ENCODE data around the gene CD58.
"Not testable (repeated sequence)": the region's sequence is repeated elsewhere in the genome, so short reads cannot be mapped to it uniquely, and the experiment has no call there.

Gene CD58, protein sequence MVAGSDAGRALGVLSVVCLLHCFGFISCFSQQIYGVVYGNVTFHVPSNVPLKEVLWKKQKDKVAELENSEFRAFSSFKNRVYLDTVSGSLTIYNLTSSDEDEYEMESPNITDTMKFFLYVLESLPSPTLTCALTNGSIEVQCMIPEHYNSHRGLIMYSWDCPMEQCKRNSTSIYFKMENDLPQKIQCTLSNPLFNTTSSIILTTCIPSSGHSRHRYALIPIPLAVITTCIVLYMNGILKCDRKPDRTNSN

DNA sequence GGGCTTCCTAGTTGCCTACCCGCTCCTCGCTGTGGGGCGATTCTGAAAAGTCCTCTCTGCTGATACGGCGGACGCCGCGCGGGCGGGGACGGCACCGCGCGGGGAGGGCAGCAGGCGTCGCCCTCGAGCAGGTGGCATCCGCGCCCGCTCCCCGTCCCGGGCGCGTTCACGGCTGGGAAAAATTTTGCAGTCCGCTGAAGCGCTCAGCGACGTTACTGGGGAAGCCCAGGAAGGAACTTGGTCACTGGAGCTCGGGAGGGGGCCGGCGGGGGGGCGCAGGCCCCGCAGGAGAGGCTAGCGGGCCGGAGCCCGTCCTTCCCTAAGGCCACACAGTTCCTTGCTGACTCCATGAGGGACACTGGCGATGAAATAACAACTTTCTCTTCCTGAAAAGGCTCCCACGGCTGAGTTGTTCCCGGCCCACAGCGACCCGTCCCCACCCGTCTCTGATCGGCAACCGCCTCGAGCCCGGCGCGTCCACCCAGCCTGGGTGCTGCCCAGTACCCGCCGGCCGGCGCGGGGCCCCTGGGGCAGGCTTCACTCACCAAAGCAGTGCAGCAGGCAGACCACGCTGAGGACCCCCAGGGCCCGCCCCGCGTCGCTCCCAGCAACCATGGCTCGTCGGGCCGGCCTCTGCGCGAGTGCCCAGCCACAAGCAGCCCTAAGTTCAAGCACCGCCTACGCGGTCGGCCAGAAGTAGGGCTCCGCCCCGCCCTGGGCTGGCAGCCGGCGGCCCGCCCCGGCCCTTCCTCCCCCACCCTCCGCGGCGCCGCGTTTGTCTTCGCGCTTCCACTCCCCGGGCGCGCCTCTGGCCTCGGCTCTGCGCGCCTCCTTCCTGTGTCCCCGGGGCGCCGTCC is at the start of gene CD58:
Gene CD58, minus strand, starts transcription at position 669 of the 857 bp plus-strand sequence. Its CDS starts 54 bp downstream, at position 615.
- peak within 1 kb of the TSS; percentile 68 for H3K4me3 ChIP-seq (ENCODE audit: low read depth, low read length)
- TF ChIP-seq, protein P1, sequence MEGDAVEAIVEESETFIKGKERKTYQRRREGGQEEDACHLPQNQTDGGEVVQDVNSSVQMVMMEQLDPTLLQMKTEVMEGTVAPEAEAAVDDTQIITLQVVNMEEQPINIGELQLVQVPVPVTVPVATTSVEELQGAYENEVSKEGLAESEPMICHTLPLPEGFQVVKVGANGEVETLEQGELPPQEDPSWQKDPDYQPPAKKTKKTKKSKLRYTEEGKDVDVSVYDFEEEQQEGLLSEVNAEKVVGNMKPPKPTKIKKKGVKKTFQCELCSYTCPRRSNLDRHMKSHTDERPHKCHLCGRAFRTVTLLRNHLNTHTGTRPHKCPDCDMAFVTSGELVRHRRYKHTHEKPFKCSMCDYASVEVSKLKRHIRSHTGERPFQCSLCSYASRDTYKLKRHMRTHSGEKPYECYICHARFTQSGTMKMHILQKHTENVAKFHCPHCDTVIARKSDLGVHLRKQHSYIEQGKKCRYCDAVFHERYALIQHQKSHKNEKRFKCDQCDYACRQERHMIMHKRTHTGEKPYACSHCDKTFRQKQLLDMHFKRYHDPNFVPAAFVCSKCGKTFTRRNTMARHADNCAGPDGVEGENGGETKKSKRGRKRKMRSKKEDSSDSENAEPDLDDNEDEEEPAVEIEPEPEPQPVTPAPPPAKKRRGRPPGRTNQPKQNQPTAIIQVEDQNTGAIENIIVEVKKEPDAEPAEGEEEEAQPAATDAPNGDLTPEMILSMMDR (IDR thresholded peaks at IDR 0.05; ENCODE audit: low read depth, low read length), result peak; percentile 40; the same call in 1 of the 2 replicates

DNA sequence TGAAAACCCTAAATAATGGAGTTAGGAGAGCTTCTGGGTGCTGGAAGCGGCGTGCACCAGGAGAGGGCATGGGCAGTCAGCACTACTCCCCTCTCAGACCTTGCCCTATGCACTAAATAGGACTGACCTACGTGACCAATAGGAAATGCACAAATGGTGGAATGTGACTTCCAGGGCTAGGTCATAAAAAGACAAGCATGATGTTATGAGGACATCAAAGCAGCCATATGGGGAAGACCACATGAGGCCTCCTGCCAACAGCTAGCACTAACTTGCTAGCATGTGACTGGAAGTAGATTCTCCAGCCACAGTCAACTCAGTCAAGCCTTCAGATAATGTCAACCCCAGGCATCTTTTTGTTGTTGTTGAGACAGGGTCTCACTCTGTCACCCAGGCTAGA is 49.6 kb upstream of the CD58 start:
- H3K4me3 ChIP-seq (ENCODE audit: low read depth, low read length), result not testable (repeated sequence)

- H3K4me3 ChIP-seq (ENCODE audit: low read depth, low read length), result not testable (repeated sequence)
Measured at GRCh38 chr1:116619106-116619505, 48.3 kb upstream of the CD58 start.

DNA sequence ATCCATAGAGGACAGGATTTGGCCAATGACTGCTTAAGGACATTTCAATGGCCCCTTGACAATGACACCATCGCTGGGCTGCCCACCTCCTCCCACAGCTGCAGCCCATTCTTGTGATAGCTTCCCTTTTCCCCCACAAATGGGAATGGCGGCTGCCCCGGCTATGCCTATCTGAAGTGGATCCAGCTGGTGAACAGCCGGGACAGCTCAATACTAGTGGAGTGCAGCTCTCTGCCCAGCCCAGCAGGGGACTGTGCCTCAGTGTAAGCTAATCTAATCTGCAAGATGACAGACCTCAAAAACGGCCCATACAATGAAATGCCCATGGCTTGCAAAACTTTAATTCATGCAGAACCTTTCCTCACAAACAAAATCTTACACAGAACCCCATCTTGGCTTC is 47.0 kb upstream of the CD58 start:
- not testable (repeated sequence) for H3K4me3 ChIP-seq (ENCODE audit: low read depth, low read length)

DNA sequence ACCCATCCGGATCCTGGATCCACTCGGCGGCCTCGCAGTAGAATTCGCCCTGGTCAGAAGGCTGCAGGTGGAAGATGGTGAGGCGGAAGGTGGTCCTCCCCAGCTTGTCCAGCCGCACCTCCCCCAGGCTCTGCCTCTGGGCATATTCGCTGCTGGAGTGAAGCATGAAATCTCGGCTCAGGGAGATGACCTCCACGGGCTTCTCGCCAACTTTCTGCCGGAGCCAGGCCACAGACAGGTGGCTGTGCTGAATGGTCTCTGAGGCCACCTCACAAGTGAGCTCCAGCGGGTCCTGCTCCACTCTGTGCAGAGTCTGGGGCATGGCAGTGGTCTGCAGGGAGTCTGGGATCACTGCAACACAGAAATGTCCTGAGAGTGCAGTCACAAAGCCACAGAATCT is 43.0 kb upstream of the CD58 start:
- not testable (repeated sequence) for H3K4me3 ChIP-seq (ENCODE audit: low read depth, low read length)

DNA sequence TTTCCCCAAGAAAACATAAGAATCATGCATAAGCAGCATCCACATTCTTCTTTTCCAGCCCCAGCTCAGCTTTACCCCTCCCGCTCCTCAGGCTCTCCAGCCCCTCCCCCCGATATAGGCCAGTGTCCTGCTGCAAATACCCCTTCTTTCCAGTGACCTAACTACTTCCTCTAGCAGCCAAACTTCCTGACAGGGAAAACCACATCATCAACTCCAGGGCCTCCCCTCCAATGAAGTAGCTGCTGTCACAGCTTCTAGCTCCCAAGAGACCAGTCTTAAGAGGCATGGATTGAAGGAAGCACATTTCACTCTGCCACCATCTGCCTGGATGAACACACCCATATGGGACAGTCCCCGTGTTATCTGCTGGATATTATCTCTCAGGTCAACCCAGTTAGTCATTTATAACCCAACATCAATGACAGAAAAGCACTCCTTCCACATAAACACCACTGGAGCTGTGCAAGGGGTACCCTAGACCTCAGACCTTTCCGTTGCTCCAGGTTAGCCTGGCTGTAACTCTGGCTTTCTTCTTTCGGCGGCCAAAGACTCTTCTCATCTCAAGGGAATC is 39.1 kb upstream of the CD58 start:
- H3K4me3 ChIP-seq (ENCODE audit: low read depth, low read length), result not testable (repeated sequence)

DNA sequence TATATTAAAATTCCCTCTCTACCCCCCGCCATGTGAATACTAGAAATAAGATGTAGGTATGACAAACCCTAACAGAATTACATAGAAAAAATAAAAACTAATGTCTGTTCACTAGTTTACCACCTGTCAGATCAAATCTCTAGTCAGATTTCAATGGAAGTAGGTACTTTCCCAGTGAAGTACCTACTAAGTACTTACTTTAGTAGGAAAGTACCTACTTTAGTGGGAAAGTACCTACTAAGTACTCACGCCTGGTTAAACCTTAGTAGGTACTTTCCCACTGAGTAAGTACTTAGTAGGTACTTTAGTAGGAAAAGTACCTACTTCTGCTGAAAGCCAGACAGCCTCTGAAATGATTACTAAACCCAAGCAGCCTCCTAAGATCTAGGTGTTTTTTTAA is 38.0 kb upstream of the CD58 start:
- H3K4me3 ChIP-seq (ENCODE audit: low read depth, low read length), result not testable (repeated sequence)

DNA sequence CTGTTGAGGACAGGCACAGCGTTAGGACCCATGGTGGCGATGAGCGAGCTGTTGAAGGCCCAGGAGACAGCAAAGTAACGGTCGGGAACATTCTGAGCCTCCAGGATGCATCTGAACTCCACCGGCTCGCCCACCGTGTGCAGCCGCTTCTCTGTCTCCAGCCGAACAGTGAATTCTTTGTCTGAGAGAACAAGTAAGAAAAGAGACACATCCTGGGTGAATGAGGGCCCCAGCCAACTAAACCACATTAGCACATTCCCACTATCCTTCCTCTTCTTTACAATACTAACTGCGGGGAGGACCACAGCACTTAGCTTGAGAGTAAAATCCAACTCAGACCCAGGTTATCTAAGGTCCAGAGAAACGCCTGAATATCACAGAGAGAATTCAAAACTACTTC is 37.3 kb upstream of the CD58 start:
- not testable (repeated sequence) for H3K4me3 ChIP-seq (ENCODE audit: low read depth, low read length)

DNA sequence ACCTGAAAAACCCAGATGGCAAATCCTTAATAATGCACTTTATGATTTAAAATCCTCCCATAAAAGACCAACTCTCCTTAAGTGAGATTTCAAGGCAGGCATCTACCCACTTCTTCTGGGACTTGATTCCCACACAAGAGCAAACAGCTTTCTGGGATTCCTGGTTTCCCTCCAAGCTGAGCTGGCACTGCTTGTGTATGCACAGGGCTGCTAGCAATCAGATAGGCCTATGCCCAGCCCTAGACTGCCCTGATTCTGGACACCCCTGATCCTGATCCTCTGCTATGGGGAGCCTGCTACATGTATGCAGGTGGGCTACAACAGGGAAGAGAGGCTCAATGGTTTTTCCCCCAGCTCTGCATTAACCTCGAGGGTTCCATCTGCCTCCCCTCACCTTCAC is 36.6 kb upstream of the CD58 start:
- not testable (repeated sequence) for H3K4me3 ChIP-seq (ENCODE audit: low read depth, low read length)

- not testable (repeated sequence) for H3K4me3 ChIP-seq (ENCODE audit: low read depth, low read length)
Measured at GRCh38 chr1:116606067-116606466, 35.2 kb upstream of the CD58 start.

DNA sequence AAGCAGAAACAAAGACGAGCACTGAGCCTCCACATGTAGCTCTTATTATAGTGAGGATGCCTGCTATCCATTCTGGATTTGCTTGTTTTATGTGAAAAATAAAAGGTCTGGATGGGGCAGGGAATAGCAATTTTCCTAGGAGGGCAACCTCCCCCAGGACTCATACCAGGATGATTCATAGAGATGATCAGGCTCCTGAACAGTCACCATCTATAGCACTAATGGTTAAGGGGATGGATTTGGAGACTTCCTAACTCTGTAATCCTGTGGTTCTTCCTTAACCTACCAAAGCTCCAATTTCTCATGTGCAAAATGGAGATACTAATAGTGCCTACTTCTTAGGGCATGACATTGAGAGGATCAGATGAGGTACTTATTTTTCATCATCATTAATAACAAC is 34.5 kb upstream of the CD58 start:
- TF ChIP-seq, protein P1 (IDR thresholded peaks at IDR 0.05; ENCODE audit: low read depth, low read length), result no peak
- no peak overlapping the region for H3K4me3 ChIP-seq (ENCODE audit: low read depth, low read length)

DNA sequence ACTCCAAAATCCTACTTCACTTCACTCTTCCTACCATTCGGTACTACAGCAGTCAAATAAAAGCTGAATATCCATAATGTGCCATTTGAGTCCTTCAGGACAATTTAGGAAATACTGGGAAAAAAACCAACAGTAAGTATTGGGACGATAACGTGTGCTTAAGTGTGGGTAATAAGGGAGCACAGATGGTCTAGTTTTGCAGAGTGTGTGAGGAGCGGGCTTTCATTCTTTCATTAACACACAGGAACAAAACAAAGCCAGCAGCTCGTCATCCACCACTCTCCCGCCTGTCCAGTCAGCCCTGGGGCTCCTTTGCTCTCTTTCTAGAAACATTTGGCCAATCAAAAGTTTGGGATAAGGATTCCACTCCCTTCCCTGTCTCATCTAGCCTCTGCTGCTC is 33.6 kb upstream of the CD58 start:
- not testable (repeated sequence) for H3K4me3 ChIP-seq (ENCODE audit: low read depth, low read length)

DNA sequence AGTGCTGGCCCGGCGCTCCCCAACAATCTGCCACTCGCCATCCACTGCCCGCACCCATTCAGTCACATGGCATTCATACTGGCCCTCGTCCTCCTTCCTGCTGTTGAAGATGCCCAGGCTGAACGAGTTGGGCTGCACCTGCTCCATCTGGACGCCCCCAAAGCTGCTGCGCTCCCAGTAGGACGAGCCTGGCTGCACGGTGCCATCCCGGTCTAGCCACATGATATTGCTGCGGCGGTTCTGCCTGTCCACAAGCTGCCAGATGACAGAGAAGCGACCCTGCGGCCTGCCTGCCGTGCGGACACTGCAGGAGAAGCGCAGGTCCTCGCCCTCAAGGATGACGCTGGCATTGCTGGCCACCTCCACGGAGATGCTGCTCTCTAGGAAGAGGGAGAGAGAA is 32.8 kb upstream of the CD58 start:
- not testable (repeated sequence) for H3K4me3 ChIP-seq (ENCODE audit: low read depth, low read length)

GRCh38 chr1:116599369-116599768 is 28.5 kb upstream of the CD58 start:
- not testable (repeated sequence) for H3K4me3 ChIP-seq (ENCODE audit: low read depth, low read length)

- H3K4me3 ChIP-seq (ENCODE audit: low read depth, low read length), result not testable (repeated sequence)
Measured at GRCh38 chr1:116598420-116599036, 27.7 kb upstream of the CD58 start.

GRCh38 chr1:116597388-116597787 is 26.6 kb upstream of the CD58 start:
- not testable (repeated sequence) for H3K4me3 ChIP-seq (ENCODE audit: low read depth, low read length)

GRCh38 chr1:116596742-116597307 is 26.0 kb upstream of the CD58 start:
- H3K4me3 ChIP-seq (ENCODE audit: low read depth, low read length), result not testable (repeated sequence)
